Measurements from ENCODE around the gene FBXO30.

The FBXO30 gene

GRCh38 chr6:145818796-145819195 is 4.2 kb upstream of the FBXO30 start:
- DNase-seq (ENCODE audit: low read depth in 1 of 2, low spot score in 1 of 2): no peak

GRCh38 chr6:145816392-145816791 is 1.8 kb upstream of the FBXO30 start:
- DNase-seq (ENCODE audit: low read depth in 1 of 2, low spot score in 1 of 2): no peak

GRCh38 chr6:145815309-145816274 is 997 bp upstream of the FBXO30 start:
- no peak for DNase-seq (ENCODE audit: low read depth in 1 of 2, low spot score in 1 of 2)

DNA sequence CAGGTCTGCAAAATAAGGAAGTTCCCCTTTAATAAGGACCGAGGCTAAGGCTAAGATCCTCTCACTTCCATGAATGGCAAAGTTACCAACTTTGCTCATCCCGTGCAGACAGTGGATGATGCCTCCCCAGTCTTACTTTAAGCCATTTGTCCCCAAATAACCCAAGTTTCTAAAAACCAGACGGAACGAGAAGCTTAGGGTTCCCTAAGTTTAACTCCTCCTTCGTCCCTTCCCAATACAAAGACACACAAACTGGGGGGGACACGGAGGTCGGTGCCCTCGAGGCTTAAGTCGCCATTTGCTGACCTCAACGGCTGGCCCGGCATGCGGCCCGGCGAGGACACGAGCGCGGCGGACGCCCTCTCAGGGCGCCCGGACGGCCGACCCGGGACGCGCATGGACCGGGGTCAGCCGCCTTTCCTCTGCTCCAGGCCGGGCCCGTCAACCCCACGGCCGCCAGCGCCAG is 527 bp downstream of the FBXO30 start:
- DNase-seq (ENCODE audit: low read depth in 1 of 2, low spot score in 1 of 2): no peak

GRCh38 chr6:145813285-145814034 is 1.1 kb downstream of the FBXO30 start:
- no peak for DNase-seq (ENCODE audit: low read depth in 1 of 2, low spot score in 1 of 2)

- DNase-seq (ENCODE audit: low read depth in 1 of 2, low spot score in 1 of 2): no peak
Observed at GRCh38 chr6:145811741-145812140, 2.9 kb downstream of the FBXO30 start.

DNA sequence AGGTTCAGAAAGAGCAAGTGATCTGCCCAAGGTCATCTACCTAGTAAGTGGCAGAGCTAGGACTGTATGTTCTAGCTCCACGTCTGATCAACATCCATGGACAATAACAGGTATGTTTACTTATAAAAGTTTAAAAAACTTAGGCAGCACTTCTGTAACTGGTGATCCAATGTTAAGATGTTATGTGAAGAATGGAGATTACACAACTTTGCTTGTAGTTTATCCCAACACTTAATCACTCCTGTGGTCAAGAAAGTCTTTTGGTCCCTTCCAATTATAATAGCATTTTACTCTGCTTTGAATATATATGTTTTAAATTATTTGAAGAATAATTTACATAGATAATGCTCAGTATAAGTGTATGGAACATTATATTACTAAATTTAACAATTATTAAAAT is 4.8 kb downstream of the FBXO30 start:
- no peak for DNase-seq (ENCODE audit: low read depth in 1 of 2, low spot score in 1 of 2)

- DNase-seq (ENCODE audit: low read depth in 1 of 2, low spot score in 1 of 2): no peak
Observed at GRCh38 chr6:145809211-145809610, 5.4 kb downstream of the FBXO30 start.

GRCh38 chr6:145808239-145808638 is 6.4 kb downstream of the FBXO30 start:
- DNase-seq (ENCODE audit: low read depth in 1 of 2, low spot score in 1 of 2): no peak

- no peak for DNase-seq (ENCODE audit: low read depth in 1 of 2, low spot score in 1 of 2)
Observed at GRCh38 chr6:145802141-145802540, 12.5 kb downstream of the FBXO30 start.

DNA sequence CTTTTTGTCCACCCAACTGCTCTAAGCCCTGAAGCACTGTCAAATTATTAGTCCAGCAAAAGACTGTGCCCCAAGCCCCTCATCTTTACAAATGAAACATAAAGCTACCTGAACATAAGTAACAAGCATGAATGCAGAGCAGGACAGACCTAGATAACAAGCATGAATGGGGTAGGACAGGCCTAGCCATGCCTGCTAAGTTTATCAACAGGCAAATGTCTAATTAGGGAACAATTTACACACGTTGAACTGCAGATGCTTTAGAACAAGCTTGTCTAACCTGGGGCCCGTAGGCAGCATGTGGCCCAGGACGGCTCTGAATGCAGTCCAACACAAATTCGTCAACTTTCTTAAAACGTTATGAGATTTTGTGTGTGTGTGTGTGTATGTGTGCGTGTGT is 13.6 kb downstream of the FBXO30 start:
- DNase-seq (ENCODE audit: low read depth in 1 of 2, low spot score in 1 of 2): no peak

- DNase-seq (ENCODE audit: low read depth in 1 of 2, low spot score in 1 of 2): no peak
Observed at GRCh38 chr6:145798530-145798929, 16.1 kb downstream of the FBXO30 start.

GRCh38 chr6:145789443-145789842 is 25.2 kb downstream of the FBXO30 start:
- no peak for DNase-seq (ENCODE audit: low read depth in 1 of 2, low spot score in 1 of 2)

DNA sequence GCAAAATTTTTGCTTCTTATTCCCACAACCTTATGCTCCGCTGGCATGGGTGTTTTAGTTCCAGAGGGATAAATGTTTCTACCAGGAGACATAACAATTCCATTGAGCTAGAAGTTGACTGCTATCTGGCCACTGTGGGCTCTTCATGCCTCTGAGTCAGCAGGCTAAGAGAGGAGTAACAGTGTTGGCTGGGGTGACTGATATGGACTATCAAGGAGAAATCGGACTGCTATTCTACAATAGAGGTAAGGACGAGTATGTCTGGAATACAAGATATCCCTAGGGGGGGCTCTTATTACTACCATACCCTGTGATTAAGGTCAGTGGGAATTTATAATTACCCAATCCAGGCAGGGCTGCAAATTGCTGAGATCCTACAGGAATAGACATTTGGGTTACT is 26.9 kb downstream of the FBXO30 start:
- no peak for DNase-seq (ENCODE audit: low read depth in 1 of 2, low spot score in 1 of 2)

- no peak for DNase-seq (ENCODE audit: low read depth in 1 of 2, low spot score in 1 of 2)
Observed at GRCh38 chr6:145784683-145785082, 29.9 kb downstream of the FBXO30 start.

DNA sequence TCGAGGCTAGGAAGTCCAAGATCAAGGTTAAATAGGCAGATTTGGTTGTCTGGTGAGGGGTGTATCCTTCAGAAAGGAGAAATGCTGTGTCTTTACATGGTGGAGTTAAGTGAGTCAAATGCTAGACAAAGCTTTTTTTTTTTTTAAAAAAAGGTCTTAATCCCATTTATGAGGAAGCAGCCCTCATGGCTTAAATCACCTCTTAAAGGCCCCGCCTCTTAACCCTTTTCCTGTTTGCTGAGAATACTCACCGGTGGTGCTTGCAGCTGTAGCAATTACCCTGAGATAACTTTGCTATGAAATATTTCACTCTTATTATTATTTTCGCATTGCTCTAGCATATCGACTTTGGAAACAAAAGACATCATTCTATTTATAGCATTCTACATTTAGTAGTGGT is 30.8 kb downstream of the FBXO30 start:
- no peak for DNase-seq (ENCODE audit: low read depth in 1 of 2, low spot score in 1 of 2)

GRCh38 chr6:145772846-145773245 is 41.7 kb downstream of the FBXO30 start:
- DNase-seq (ENCODE audit: low read depth in 1 of 2, low spot score in 1 of 2): no peak

- DNase-seq (ENCODE audit: low read depth in 1 of 2, low spot score in 1 of 2): no peak
Observed at GRCh38 chr6:145765449-145765848, 49.1 kb downstream of the FBXO30 start.

DNA sequence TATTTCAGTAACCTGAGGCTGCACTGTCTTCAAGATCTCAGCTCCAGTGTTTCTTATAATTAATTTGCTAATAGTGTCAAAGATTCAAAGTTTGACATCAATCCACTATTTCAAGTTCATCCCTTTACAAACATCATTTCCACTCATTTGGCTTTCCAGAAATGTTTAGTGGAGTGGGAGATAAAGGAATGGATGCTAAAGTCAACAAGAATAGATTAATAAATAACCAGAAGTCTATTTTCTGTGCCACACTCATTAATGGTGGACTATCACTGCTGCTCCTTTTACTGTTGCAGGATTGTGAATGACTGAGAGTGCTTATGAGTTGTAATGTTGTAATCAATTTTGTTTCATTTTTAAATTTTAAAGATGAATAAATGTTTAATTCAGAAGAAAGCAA is 50.9 kb downstream of the FBXO30 start:
- DNase-seq (ENCODE audit: low read depth in 1 of 2, low spot score in 1 of 2): no peak

DNA sequence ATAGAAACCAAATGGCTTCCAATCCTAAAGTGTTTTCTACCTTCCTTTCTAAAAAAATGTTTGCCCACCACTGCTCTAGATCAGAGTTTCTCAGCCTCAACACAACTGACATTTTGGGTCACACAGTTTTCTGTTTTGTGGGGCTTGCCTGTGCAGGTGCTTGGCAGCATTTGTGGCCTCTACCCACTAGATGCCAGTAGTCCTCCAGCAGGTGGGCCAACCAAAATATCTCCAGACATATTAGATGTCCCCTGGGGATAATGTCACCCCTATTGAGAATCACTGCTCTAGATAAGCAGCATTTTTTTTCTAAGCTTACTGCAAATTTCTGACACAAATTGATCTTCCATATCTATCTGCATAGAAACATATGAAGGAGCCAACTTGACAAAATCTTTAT is 53.0 kb downstream of the FBXO30 start:
- no peak for DNase-seq (ENCODE audit: low read depth in 1 of 2, low spot score in 1 of 2)

GRCh38 chr6:145758113-145758512 is 56.5 kb downstream of the FBXO30 start:
- DNase-seq (ENCODE audit: low read depth in 1 of 2, low spot score in 1 of 2): no peak

- DNase-seq (ENCODE audit: low read depth in 1 of 2, low spot score in 1 of 2): no peak
Observed at GRCh38 chr6:145756170-145756662, 58.4 kb downstream of the FBXO30 start.
